ENCODE measurements around the gene FBN1.

DNA sequence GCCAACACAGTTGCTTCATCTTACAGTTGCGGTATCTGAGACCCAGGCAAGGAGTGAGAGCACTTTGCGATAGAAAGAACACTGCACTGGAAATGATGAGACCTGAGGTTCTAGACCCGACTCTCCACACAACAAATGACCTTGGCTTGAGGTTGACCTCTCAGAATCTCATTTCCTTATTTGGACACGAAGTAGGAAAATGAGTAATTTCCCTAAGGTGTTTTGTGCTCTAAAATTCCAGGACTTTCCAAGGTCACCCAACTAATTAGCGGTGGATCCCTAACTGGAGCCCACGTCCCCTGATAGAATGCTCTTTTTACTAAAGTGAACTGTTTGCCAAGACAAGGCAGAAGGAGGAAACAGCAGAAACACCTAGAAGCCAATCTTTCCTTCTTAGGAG lies 26.7 kb upstream of the FBN1 start:
- no peak for TF ChIP-seq TAF1 (IDR thresholded peaks at IDR 0.05; ENCODE audit: borderline replicate concordance, low read depth, low read length)
- TF ChIP-seq KDM1A (IDR thresholded peaks at IDR 0.05; ENCODE audit: borderline replicate concordance), result no peak
